BLaER1 treated with 17β-estradiol and CSF1 and Interleukin-3, amounts not matched to agents 10 nM and 100 nM (cell line): ENCODE data around the gene SORL1-AS1.
"Not testable (repeated sequence)": the region's sequence is repeated elsewhere in the genome, so short reads cannot be mapped to it uniquely, and the experiment has no call there.

Experiments used
- H3K27ac ChIP-seq, 11 experiments: shearing (Covaris generic); formaldehyde crosslinking; 2 replicates each; pipeline ENCODE4 v1.8.1; 2022
- H3K27me3 ChIP-seq, 11 experiments: shearing (Covaris generic); formaldehyde crosslinking; 2 replicates each; pipeline ENCODE4 v1.8.1; 2022
- H3K36me3 ChIP-seq, 11 experiments: shearing (Covaris generic); formaldehyde crosslinking; 2 replicates each; pipeline ENCODE4 v1.8.1; 2022
- H3K4me1 ChIP-seq, 10 experiments: shearing (Covaris generic); formaldehyde crosslinking; 2 replicates each; pipeline ENCODE4 v1.8.1; 2022
- H3K4me2 ChIP-seq, 11 experiments: shearing (Covaris generic); formaldehyde crosslinking; 2 replicates each; pipeline ENCODE4 v1.8.1; 2022
- H3K4me3 ChIP-seq, 10 experiments: shearing (Covaris generic); formaldehyde crosslinking; 2 replicates each; pipeline ENCODE4 v1.8.1; 2022
- H3K9ac ChIP-seq, 11 experiments: shearing (Covaris generic); formaldehyde crosslinking; 2 replicates each; pipeline ENCODE4 v1.8.1; 2022
- H3K9me3 ChIP-seq, 11 experiments: shearing (Covaris generic); formaldehyde crosslinking; replicated peaks in 1 of 11; 2 replicates each; pipeline ENCODE4 v1.8.1; 2022
- H4K20me1 ChIP-seq, 11 experiments: shearing (Covaris generic); formaldehyde crosslinking; 2 replicates each; pipeline ENCODE4 v1.8.1; 2022
- Cebpa-rat ChIP-seq, 11 experiments: shearing (Covaris generic); IDR thresholded peaks; 2 replicates each; pipeline ENCODE4 v1.8.1; 2022

Gene SORL1-AS1

DNA sequence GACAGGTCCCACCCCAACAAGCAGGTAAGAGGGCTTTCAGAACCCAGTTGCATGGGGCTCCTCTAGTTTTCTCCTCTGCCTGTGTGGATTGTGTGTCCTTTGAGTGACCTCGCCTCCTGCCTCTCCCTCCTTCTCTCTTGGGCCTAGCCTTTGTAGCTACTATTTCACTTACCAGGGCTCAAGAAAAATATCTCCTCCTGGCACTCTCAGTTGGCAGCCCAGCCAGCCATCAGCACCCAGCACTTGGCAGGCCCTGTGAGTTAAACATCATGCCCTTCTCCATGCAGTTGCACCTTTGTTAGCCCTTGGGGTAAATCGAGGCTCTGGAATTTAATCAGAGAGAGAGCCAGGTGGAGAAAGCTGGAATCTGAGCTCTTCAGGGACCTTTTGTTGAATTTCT is 35.4 kb upstream of the SORL1-AS1 start:
- Histone ChIP-seq H3K9me3 (peaks cover 0 to 13% (median 0%) of the 10 kb centered on the region in 11 experiments; a peak in 3 of 22 replicates), H4K20me1 (no peaks in the 10 kb centered on the region), H3K36me3 (peaks cover 0 to 73% (median 46%) of the 10 kb centered on the region in 11 experiments; a peak in 18 of 22 replicates), H3K4me2 (0 out of 22 replicates have a peak overlapping the region, but pooled peaks of 1 of the 11 experiments have one; percentile 7), H3K4me1 (peaks cover 22 to 42% (median 31%) of the 10 kb centered on the region in 10 experiments), H3K27me3 (no peaks in the 10 kb centered on the region), H3K27ac (peak overlapping the region in 4 of 11 experiments; percentile 8 to 99 (median 24); a peak in 2 of 22 replicates), H3K4me3 (no peak overlapping the region), H3K9ac (no peak overlapping the region)
- no peak for TF ChIP-seq Cebpa-rat (IDR thresholded peaks at IDR 0.05)

DNA sequence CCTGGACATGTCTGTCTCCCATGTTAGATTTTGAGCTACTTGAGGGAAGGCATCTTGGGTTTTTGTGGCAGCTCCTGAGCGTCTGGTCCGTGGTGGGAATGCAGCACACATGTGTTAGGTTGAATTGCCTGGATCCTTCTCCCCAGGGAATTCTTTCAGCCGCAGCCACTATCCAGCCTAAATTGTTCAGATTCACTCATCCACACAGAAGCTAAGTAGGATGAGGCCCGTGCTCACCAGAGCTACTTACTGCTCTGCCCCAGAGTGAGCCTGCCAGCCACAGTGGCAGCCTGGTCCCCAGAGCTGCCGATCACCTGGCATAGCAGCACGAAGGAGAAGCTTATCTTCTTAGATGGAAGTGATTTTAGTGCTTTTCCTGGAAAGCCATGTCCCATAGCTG is 34.4 kb upstream of the SORL1-AS1 start:
- Histone ChIP-seq H3K4me1 (peaks cover 32 to 49% (median 39%) of the 10 kb centered on the region in 10 experiments), H3K36me3 (peaks cover 0 to 72% (median 45%) of the 10 kb centered on the region in 11 experiments; a peak in 18 of 22 replicates), H3K9ac (no peak overlapping the region), H3K27ac (peak overlapping the region in 3 of 11 experiments; percentile 15 to 99 (median 26); a peak in 4 of 22 replicates), H4K20me1 (no peaks in the 10 kb centered on the region), H3K27me3 (no peaks in the 10 kb centered on the region), H3K4me2 (0 out of 22 replicates have a peak overlapping the region, but pooled peaks of 1 of the 11 experiments have one; percentile 6), H3K4me3 (no peak overlapping the region), H3K9me3 (peaks cover 0 to 13% (median 0%) of the 10 kb centered on the region in 11 experiments; a peak in 3 of 22 replicates)
- no peak for TF ChIP-seq Cebpa-rat (IDR thresholded peaks at IDR 0.05)

DNA sequence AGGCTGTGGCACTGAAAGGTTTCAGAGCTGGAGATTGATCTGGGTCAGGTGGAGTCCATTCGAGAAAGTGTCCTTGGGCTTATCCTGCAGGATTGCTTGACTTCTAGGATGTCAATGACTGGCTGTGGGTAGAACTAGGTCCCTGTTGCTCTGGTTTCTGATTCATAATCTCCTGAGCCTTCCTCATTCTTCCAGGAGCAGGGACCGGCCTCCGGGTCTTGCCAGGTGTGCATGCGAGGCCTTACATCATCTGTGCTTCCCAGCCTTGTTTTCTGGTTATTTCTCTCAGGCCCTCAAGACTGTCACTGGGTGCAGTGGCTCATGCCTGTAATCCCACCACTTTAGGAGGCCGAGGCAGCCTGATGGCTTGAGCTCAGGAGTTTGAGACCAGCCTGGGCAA is 33.3 kb upstream of the SORL1-AS1 start:
- H3K9ac ChIP-seq, result no peak overlapping the region
- peaks cover 0 to 60% (median 34%) of the 10 kb centered on the region in 11 experiments; a peak in 18 of 22 replicates for H3K36me3 ChIP-seq
- no peak overlapping the region for H3K4me3 ChIP-seq
- H3K4me1 ChIP-seq, result peaks cover 40 to 59% (median 50%) of the 10 kb centered on the region in 10 experiments
- peaks cover 0 to 13% (median 0%) of the 10 kb centered on the region in 11 experiments; a peak in 3 of 22 replicates for H3K9me3 ChIP-seq
- H3K4me2 ChIP-seq, result peak overlapping the region in 5 of 11 experiments; percentile 16 to 98 (median 84); a peak in 4 of 22 replicates
- no peaks in the 10 kb centered on the region for H3K27me3 ChIP-seq
- H3K27ac ChIP-seq, result peak overlapping the region in 3 of 11 experiments; percentile 98 to 99 (median 99); a peak in 4 of 22 replicates
- no peaks in the 10 kb centered on the region for H4K20me1 ChIP-seq
- TF ChIP-seq Cebpa-rat (IDR thresholded peaks at IDR 0.05), result no peak

DNA sequence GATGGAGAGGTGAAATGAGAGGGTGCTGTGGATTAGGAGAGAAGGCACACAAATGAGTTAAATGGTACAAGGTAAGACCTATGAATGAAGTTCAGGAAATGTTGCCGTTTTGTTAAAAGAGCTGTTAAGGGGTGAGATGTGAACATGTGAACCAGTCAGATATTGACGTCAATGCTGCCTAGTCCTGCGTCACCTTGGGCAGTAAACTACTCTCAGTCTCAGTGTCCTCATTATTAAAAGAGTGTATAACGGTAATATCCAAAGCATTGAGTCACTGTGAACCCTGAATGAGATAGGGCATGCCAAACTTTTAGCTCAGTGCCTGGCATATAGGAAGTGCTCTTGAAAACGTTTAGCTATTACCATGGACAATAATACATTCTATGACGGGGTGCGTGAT is 32.4 kb upstream of the SORL1-AS1 start:
- peaks cover 0 to 13% (median 0%) of the 10 kb centered on the region in 11 experiments; a peak in 3 of 22 replicates for H3K9me3 ChIP-seq

DNA sequence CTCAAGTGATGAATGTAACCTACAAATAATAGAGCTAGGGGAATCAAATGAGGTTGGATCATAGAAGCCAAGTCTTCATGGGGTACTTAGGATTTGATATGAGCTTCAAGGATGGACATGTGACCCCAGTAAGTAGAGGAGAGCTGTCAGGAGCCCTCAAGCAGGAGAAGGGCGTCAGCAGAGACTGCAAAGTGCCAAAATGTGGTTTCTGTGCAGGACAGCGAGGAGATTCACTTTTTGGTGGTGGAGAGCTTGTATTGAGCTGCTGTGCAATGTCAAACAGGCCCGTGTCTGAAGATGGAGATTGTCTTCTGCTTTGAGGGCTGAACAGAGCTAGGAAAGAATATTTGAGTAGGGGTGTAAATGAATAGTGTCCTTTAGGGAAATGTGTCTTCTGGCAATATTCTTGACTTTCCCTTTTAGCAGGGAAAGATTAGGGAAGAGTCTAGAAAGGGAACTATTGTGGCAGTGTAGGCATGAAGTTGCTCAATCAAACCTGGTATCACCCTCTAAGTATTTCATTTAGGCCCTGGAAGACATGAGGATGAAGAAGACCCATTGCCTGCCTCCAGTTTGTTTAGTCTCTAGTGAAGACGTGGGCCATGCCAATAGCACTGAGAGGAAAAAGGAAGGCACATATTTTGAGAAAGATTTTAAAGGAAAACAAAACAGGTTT is 31.2 kb upstream of the SORL1-AS1 start:
- Histone ChIP-seq H3K36me3 (peaks cover 0 to 39% (median 19%) of the 10 kb centered on the region in 11 experiments; a peak in 18 of 22 replicates), H3K9me3 (peaks cover 0 to 13% (median 0%) of the 10 kb centered on the region in 11 experiments; a peak in 3 of 22 replicates), H3K27me3 (peaks cover 0 to 6% (median 0%) of the 10 kb centered on the region in 11 experiments; a peak in 2 of 22 replicates), H3K4me2 (peak overlapping the region; percentile 80 to 98 (median 94)), H4K20me1 (no peaks in the 10 kb centered on the region), H3K4me1 (peaks cover 51 to 80% (median 71%) of the 10 kb centered on the region in 10 experiments), H3K4me3 (peak overlapping the region in 4 of 10 experiments; percentile 52 to 60 (median 58); a peak in 5 of 20 replicates), H3K27ac (peak overlapping the region in 10 of 11 experiments; percentile 2 to 99 (median 96); a peak in 19 of 22 replicates), H3K9ac (peak overlapping the region in 9 of 11 experiments; percentile 67 to 94 (median 89); a peak in 17 of 22 replicates)
- TF ChIP-seq Cebpa-rat (IDR thresholded peaks at IDR 0.05), result peak in 5 of 11 experiments; percentile 25 to 50 (median 38); a peak in 6 of 22 replicates

More for the DNA sequence above, 32.4 kb upstream of the SORL1-AS1 start:
- TF ChIP-seq Cebpa-rat (IDR thresholded peaks at IDR 0.05), result no peak
- Histone ChIP-seq H3K9ac (peak overlapping the region in 2 of 11 experiments; percentile 87 to 89; a peak in 1 of 22 replicates), H3K4me1 (peaks cover 40 to 67% (median 58%) of the 10 kb centered on the region in 10 experiments), H3K4me2 (peak overlapping the region; percentile 80 to 98 (median 94)), H3K27me3 (no peaks in the 10 kb centered on the region), H3K27ac (peak overlapping the region in 9 of 11 experiments; percentile 82 to 99 (median 98); a peak in 17 of 22 replicates), H3K36me3 (peaks cover 0 to 52% (median 30%) of the 10 kb centered on the region in 11 experiments; a peak in 18 of 22 replicates), H3K4me3 (no peak overlapping the region; a peak in 2 of 20 replicates), H4K20me1 (no peaks in the 10 kb centered on the region)

DNA sequence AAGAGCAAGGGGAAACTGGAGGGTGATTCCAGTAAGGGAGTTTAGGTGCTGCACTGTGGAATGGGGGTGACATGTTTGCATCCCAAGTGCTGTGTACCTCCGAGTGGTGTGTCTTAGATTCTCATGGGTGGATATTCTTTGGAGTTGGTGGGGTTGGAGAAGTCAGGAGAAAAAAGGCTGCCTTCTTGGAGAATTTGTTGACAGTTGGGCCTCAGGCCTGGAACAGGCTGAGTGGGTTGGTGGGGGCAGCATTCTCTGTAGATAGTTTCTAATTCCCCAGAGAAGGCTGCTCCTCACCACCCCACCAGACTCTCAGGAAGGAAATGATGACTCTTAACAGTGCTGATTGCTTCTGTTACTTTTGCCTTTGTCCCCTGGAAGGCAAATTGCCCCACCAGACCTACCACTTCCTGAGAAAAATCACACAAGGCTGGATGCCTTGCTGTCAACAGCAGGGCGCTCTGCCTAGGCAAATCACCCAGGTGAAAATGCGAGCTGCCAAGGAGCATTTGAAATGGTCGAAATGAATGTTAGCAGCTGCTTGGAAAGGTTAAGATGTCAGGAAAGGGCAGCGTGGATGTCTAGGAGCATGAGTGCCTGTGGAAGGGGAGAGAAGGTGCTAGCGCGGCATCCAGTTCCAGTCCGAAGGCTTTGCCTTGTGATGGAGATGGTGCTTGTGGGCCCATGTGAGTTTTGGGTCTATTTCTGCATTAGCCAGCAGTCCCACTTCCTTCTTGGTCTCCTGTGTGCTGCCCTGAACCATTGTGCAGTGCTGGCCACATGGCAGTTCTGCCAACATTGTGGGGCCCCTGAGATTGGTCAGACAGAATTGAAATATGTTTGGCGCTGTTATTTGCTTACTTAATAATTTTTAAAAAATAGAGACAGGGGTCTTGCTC is 29.7 kb upstream of the SORL1-AS1 start:
- TF ChIP-seq Cebpa-rat (IDR thresholded peaks at IDR 0.05), result peak in 9 of 11 experiments; percentile 51 to 99 (median 94); a peak in 17 of 22 replicates
- Histone ChIP-seq H3K4me2 (peak overlapping the region; percentile 80 to 98 (median 94)), H4K20me1 (no peaks in the 10 kb centered on the region), H3K4me1 (peaks cover 61 to 94% (median 85%) of the 10 kb centered on the region in 10 experiments), H3K27ac (peak overlapping the region in 10 of 11 experiments; percentile 45 to 99 (median 96); a peak in 20 of 22 replicates), H3K4me3 (peak overlapping the region in 8 of 10 experiments; percentile 39 to 64 (median 56); a peak in 16 of 20 replicates), H3K36me3 (peaks cover 0 to 37% (median 10%) of the 10 kb centered on the region in 11 experiments; a peak in 15 of 22 replicates), H3K27me3 (peaks cover 0 to 17% (median 0%) of the 10 kb centered on the region in 11 experiments; a peak in 3 of 22 replicates), H3K9ac (peak overlapping the region in 10 of 11 experiments; percentile 47 to 94 (median 88); a peak in 19 of 22 replicates), H3K9me3 (peaks cover 0 to 9% (median 0%) of the 10 kb centered on the region in 11 experiments; a peak in 1 of 22 replicates)

DNA sequence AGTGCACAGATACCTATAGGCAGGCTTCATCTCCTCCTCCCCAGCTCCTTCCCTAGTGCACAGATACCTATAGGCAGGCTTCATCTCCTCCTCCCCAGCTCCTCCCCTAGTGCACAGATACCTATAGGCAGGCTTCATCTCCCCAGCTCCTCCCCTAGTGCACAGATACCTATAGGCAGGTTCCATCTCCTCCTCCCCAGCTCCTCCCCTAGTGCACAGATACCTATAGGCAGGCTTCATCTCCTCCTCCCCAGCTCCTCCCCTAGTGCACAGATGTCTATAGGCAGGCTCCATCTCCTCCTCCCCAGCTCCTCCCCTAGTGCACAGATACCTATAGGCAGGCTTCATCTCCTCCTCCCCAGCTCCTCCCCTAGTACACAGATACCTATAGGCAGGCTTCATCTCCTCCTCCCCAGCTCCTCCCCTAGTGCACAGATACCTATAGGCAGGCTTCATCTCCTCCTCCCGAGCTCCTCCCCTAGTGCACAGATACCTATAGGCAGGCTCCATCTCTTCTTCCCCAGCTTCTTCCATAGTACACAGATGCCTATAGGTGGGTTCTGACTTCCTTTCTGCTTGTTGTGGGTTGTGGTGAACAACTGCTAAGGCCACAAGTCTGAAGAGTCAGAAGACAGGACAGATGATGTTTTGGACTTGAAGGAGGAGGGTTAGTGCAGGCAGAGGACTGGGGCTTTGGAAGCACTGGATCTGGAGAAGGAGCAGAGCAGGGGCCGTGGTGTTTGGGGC is 28.9 kb upstream of the SORL1-AS1 start:
- not testable (repeated sequence) for H3K9me3 ChIP-seq, H4K20me1 ChIP-seq
- H3K4me3 ChIP-seq, result peak overlapping the region in 8 of 10 experiments; percentile 39 to 65 (median 60); a peak in 15 of 20 replicates
- peak overlapping the region in 10 of 11 experiments; percentile 45 to 99 (median 96); a peak in 20 of 22 replicates for H3K27ac ChIP-seq
- peaks cover 0 to 21% (median 0%) of the 10 kb centered on the region in 11 experiments; a peak in 3 of 22 replicates for H3K27me3 ChIP-seq
- H3K4me1 ChIP-seq, result peaks cover 61 to 97% (median 92%) of the 10 kb centered on the region in 10 experiments
- peak overlapping the region in 10 of 11 experiments; percentile 47 to 94 (median 88); a peak in 19 of 22 replicates for H3K9ac ChIP-seq
- H3K4me2 ChIP-seq, result peak overlapping the region; percentile 80 to 98 (median 94)
- H3K36me3 ChIP-seq, result peaks cover 0 to 36% (median 11%) of the 10 kb centered on the region in 11 experiments; a peak in 12 of 22 replicates
